SKM-1 treated with dmso at 0.1 percent for 144 hours (cell line): ENCODE data around the gene MEGF6.

Experiments
- DNase-seq: peaks from one replicate; lab custom pipeline; 2025; ENCODE audit not compliant: unreplicated experiment; lab: John Stamatoyannopoulos, UW

The MEGF6 gene

DNA sequence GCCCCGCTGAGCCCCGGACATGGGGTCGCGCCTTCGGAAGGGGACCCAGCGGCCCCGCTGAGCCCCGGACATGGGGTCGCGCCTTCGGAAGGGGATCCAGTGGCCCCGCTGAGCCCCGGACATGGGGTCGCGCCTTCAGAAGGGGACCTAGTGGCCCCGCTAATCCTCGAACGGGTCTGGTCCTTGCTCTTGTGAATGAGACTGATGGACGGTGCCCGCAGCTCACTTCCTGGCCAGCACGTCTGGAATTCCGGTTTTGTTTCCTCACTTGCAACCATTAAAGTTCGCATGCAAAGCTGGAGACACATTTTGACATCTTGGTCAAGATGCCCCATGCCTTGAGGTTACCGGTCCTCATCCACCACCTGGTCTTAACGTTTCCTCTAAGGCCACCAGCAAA lies 33.0 kb upstream of the MEGF6 start:
- no peak for DNase-seq

GRCh38 chr1:3642919-3643675 lies 31.8 kb upstream of the MEGF6 start:
- no peak for DNase-seq

DNA sequence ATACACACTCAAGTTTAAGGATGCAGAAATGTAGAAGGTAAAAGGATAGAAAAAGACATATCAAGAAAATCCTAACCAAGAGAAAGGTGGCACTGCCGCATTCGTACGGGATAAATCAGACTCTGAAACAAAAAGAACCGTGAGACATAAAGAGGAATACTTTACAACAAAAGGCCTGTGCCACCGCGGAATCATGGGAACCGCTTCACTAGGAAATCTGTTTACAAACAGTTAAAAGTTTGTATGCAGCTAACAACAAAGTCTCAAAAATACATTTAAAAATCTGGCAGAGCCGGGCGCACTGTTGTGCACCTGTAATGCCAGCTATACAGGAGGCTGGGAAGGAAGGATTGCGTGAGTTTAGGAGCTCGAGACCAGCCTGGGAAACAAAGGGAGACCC lies 30.5 kb upstream of the MEGF6 start:
- no peak for DNase-seq

DNA sequence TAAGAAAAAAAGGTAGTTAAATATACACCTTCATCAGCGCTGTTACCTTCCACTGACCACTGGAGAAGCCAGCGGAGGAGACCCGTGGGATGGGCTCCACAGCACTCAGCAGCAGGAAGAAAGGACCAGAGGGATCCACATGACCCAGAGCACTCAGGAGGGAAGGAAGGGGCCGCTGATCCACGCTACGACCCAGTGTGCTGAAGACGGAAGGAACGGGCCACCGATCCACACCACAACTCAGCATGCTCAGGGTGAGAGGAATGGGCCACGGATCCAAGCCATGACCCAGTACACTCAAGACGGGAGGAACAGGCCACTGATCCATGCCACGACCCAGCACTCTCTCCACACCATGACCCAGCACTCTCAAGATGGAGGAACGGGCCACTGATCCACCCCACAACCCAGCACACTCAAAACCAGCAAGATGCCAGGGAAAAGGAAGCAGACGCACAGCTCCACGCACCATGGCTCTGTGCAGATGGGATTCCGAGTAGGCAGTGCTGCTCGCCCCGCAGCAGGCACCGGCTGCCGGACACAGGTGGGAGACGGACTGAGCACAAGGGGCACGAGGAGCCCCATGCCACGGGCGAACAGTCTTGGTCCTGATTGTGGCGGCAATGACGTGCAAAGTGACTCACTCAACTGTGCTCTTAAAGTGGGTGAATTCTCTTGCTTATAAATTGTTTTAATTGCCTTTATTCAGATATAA lies 29.9 kb upstream of the MEGF6 start:
- DNase-seq = no peak

- no peak for DNase-seq
Observed at GRCh38 chr1:3640121-3640837, 29.0 kb upstream of the MEGF6 start.

DNA sequence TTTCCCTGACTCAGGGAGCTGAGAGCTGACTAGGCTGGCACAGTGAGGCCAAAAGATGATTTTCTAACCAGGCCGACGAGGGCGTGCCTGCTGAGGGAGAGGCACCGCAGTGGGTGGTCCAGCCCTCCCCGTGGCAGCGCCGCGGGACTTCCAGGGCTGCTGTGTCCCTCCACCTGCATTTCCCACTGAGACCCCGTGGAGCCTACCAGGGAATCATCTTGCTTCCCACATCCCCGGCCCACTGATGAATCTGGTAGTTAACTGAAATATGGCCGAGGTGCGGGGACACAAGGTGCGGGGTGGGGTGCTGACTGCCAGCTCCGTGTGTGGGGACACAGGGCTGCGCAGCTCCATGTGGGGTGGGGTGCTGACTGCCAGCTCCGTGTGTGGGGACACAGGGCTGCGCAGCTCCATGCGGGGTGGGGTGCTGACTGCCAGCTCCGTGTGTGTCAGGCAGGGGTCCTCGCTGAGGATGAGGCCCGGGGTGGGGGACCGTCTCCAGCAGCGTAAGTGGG lies 28.1 kb upstream of the MEGF6 start:
- no peak for DNase-seq

- no peak for DNase-seq
Observed at GRCh38 chr1:3638676-3639075, 27.4 kb upstream of the MEGF6 start.

GRCh38 chr1:3638027-3638426 lies 26.7 kb upstream of the MEGF6 start:
- no peak for DNase-seq

- DNase-seq = no peak
Observed at GRCh38 chr1:3636531-3636930, 25.2 kb upstream of the MEGF6 start.

DNA sequence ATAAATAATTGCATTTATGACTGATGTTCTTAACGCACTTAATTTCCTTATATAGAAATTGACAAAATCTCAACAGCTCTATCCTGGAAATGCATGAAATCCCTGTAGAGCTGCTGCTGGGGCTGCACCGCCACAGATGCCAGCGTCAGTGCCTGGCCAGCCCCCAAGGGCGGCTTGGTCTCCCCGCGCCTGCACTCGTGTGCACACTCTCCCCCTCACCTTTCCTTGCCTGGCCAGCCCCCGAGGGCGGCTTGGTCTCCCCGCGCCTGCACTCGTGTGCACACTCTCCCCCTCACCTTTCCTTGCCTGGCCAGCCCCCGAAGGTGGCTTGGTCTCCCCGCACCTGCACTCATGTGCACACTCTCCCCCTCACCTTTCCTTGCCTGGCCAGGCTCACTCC lies 24.8 kb upstream of the MEGF6 start:
- DNase-seq = no peak

DNA sequence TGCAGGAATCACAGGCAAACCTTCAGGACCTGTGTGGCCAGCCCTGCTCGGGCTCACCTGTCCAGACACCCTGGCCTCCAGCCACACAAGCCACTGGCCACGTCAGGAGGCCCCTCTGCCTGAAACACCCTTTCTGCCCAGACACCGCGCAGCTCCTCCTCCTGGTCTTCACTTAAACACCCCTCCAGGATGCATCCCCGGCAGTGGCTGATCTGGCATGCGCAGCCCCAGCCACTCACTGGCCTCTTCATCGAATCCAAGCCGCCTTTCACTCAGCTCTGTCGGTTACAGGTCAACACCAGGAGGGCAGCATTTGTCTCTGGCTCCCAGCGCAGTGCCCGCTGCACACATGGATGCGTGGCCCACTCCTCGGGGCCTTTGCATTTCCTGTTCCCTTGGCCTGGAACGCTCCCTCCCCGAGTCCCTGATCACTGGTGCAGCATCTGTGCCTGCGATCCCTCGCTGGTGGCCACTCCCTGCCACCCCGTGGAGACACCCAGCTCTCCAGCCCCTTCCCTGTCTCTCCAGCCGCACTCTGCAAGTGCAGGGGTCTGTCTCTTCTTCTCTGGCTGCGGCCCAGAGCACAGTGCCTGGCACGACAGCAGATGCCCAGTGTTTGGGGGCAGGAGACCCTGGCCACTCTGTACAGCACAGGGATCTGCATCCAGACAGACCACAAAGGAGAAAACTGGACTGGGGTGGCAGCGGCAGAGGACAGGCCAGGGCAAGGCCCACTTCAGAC lies 22.9 kb upstream of the MEGF6 start:
- DNase-seq = no peak

GRCh38 chr1:3633344-3634058 lies 22.2 kb upstream of the MEGF6 start:
- no peak for DNase-seq

GRCh38 chr1:3632716-3633343 lies 21.5 kb upstream of the MEGF6 start:
- no peak for DNase-seq

GRCh38 chr1:3632298-3632697 lies 21.0 kb upstream of the MEGF6 start:
- DNase-seq = no peak

GRCh38 chr1:3631320-3632260 lies 20.3 kb upstream of the MEGF6 start:
- DNase-seq = no peak

- no peak for DNase-seq
Observed at GRCh38 chr1:3630914-3631313, 19.6 kb upstream of the MEGF6 start.

DNA sequence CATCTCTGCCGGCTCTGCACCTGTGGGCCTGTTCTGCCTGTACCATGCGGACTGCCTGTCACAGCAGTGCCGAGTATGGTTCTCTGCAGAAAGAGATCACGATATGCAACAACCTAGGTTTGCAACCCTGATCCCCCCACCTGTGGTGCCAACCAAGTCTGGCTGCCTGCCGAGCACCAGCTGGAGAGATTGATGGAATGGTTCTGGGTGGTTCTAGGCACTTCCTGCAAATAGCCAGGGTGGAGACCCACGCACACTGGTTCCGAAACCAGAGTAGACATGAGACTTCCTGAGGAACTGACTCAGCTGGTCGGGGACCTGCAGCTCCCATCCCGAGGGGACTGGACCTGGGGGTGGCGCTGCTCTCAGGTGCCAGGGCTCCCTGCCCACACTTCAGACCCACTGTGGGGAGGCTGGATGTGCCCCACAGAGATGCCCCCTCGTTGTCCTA lies 18.9 kb upstream of the MEGF6 start:
- DNase-seq = no peak

GRCh38 chr1:3629561-3630160 lies 18.4 kb upstream of the MEGF6 start:
- DNase-seq = no peak
